HepG2 (cell line): ENCODE data around the gene GP1BA. TPM values are rescaled to one million over a fixed set of nuclear protein-coding genes. Genes with fewer than 3 reads are reported as not detected.

Experiments
- ASH2L ChIP-seq: fragments of 300-600, 200-600 bp; sonication (generic); IDR thresholded peaks from 2 replicates; pipeline ENCODE4 v1.7.0; 2017; ENCODE audit warnings: low read depth, mild to moderate bottlenecking, moderate library complexity, mixed read lengths, low read length; ENCODE audit not compliant: insufficient read length
- ATM ChIP-seq: fragments of 450-650 bp; IDR thresholded peaks from 2 replicates; pipeline ENCODE4 v1.7.1; 2017; ENCODE audit warnings: mild to moderate bottlenecking, borderline replicate concordance
- BHLHE40 ChIP-seq: IDR thresholded peaks from 2 replicates; pipeline ENCODE4 v1.6.1; 2011; ENCODE audit warnings: low read length, improper control_type of control experiment
- EP300 ChIP-seq, 3 experiments: sonication (generic) in 1 of 3; formaldehyde crosslinking in 1 of 3; IDR thresholded peaks; 2 replicates each; pipeline versions ENCODE4 v1.5.1 to v1.6.1; 2011 to 2020; ENCODE audit warnings: low read depth in 2 of 3, low read length in 2 of 3, borderline replicate concordance in 1 of 3, improper control_type of control experiment in 1 of 3, mild to moderate bottlenecking in 1 of 3, missing genetic modification reagents in 1 of 3, moderate library complexity in 1 of 3
- GMEB2 ChIP-seq: IDR thresholded peaks from 2 replicates; pipeline ENCODE4 v1.6.1; 2016; ENCODE audit warnings: missing biosample characterization, missing genetic modification reagents, low read depth
- IRF2 ChIP-seq: IDR thresholded peaks from 2 replicates; pipeline ENCODE4 v1.6.1; 2018; ENCODE audit warnings: missing genetic modification reagents, missing compliant biosample characterization
- NCOA2 ChIP-seq: sonication (generic); formaldehyde crosslinking; IDR thresholded peaks from 2 replicates; pipeline ENCODE4 v1.8.0; 2022; ENCODE audit warnings: inconsistent platforms
- NKX3-1 ChIP-seq: sonication (generic); formaldehyde crosslinking; IDR thresholded peaks from 2 replicates; pipeline ENCODE4 v1.5.0; 2020; ENCODE audit warnings: missing genetic modification reagents
- PRDM10 ChIP-seq: sonication (generic); formaldehyde crosslinking; IDR thresholded peaks from 2 replicates; pipeline ENCODE4 v1.4.0; 2020; ENCODE audit warnings: low read depth, missing genetic modification reagents
- RBAK ChIP-seq: sonication (generic); formaldehyde crosslinking; IDR thresholded peaks from 2 replicates; pipeline ENCODE4 v1.5.1; 2020; ENCODE audit warnings: mild to moderate bottlenecking, missing genetic modification reagents
- RELA ChIP-seq: sonication (generic); formaldehyde crosslinking; IDR thresholded peaks from 2 replicates; pipeline ENCODE4 v1.4.0; 2020; ENCODE audit warnings: missing genetic modification reagents
- RFX3 ChIP-seq: IDR thresholded peaks from 2 replicates; pipeline ENCODE4 v1.6.1; 2016; ENCODE audit warnings: missing biosample characterization, missing genetic modification reagents
- TEAD3 ChIP-seq: optimal IDR thresholded peaks from 2 replicates; pipeline ENCODE3; 2016; ENCODE audit warnings: borderline replicate concordance
- TRIM24 ChIP-seq: sonication (generic); formaldehyde crosslinking; IDR thresholded peaks from 2 replicates; pipeline ENCODE4 v1.8.0; 2022; ENCODE audit warnings: mild to moderate bottlenecking, missing genetic modification reagents
- ZBTB21 ChIP-seq: sonication (generic); formaldehyde crosslinking; IDR thresholded peaks from 2 replicates; pipeline ENCODE4 v1.4.0; 2020; ENCODE audit warnings: missing genetic modification reagents
- ZBTB3 ChIP-seq: sonication (generic); formaldehyde crosslinking; IDR thresholded peaks from 2 replicates; pipeline ENCODE4 v1.4.0; 2020; ENCODE audit warnings: low read depth, mild to moderate bottlenecking, moderate library complexity, missing genetic modification reagents, borderline replicate concordance
- ZKSCAN1 ChIP-seq: fragments of 150-350 bp; IDR thresholded peaks from 2 replicates; pipeline ENCODE4 v1.6.1; 2014; ENCODE audit warnings: low read length
- ZNF30 ChIP-seq: sonication (generic); formaldehyde crosslinking; IDR thresholded peaks from 2 replicates; pipeline ENCODE4 v1.5.0; 2020; ENCODE audit warnings: mild to moderate bottlenecking, missing genetic modification reagents
- ZNF326 ChIP-seq: sonication (generic); formaldehyde crosslinking; IDR thresholded peaks from 2 replicates; pipeline ENCODE4 v1.4.0; 2020; ENCODE audit warnings: missing genetic modification reagents, borderline replicate concordance
- polyA plus RNA-seq, 8 experiments: library from polyadenylated mRNA; depleted of rRNA in 3 of 8; stranded (reverse) in 7 of 8; unstranded in 1 of 8; fragments of >200 nt; fragmentation: Illumina TruSeq in 4 of 8; extraction: Trizol in 4 of 8; gene quantifications; 2 replicates each; pipeline versions ENCODE4 v1.2.1 to v1.2.3, GENCODE V29; 2011 to 2016; ENCODE audit warnings: low read depth in 4 of 8, missing spikeins in 1 of 8, mixed read lengths in 1 of 8; ENCODE audit not compliant: insufficient read depth in 1 of 8
- total RNA-seq, 5 experiments: library from RNA; depleted of rRNA; stranded (reverse); fragments of >200 nt; fragmentation: Illumina TruSeq; extraction: Trizol; gene quantifications; 2 replicates each; pipeline ENCODE4 v1.2.3, GENCODE V29; 2016; ENCODE audit warnings: low read depth in 1 of 5
- TF ChIP-seq, protein P1 (sequence below): sonication (generic); formaldehyde crosslinking; IDR thresholded peaks from 2 replicates; pipeline ENCODE4 v1.4.0; 2020; ENCODE audit warnings: missing genetic modification reagents
- TF ChIP-seq, protein P2 (sequence below): sonication (generic); formaldehyde crosslinking; conservative IDR thresholded peaks from 2 replicates; pipeline ENCODE4 v1.5.0; 2020; ENCODE audit warnings: missing genetic modification reagents

The GP1BA gene
- total and polyA plus RNA-seq, 2 of the 13 experiments (the other 11 are each of a cell fraction or from before 2014, with no cell fraction given), result not detected

DNA sequence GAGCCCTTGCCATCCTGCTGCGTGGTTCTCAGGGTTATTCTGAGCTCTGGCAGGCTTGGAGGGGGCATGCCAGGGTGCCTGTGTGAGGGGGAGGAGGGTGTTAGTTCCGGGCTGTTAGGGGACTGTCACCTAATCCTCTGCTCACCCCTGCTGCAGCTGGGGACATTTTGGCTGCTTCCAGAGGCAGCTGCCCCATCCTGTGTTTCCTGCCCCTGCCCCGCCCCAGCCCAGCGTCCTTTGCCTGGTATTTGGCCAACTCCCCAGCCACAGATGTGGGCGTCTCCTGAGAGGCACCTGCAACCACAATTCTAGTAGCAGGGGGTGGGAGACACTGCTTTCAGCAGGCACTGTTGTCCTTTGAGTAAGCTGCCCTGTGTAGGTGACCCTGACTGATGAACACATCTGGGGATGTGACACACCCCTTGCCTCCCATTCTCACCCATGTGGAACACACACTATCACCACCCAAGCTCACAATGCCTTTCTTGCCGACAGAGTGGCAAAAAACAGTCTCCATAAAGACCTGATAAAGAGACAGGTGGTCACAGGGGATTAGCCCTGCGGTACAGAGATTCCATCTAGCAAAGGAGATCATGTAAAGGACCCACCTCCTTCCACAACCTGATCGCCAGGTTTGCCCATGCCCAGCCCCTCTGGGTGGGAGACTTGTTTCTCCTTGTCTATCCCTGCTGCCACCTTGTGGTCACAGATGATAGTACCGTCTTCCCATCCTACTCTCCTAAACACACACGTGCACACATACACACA lies 28.8 kb upstream of the GP1BA start, which contains the start of gene CHRNE (continued):
- TF ChIP-seq TRIM24 (CRISPR knock-in tag) (no peak), IRF2 (CRISPR knock-in tag) (no peak), BHLHE40 (peak; percentile 81), EP300 (IDR thresholded peaks at IDR 0.05; ENCODE audit: low read depth in 2 of 2, low read length in 2 of 2) (no peak), EP300 (CRISPR knock-in tag; IDR thresholded peaks at IDR 0.05; ENCODE audit: borderline replicate concordance) (no peak), RELA (CRISPR knock-in tag) (no peak), PRDM10 (no peak), NCOA2 (CRISPR knock-in tag) (no peak), ZNF30 (CRISPR knock-in tag) (no peak), GMEB2 (no peak), ATM (no peak), ZBTB3 (CRISPR knock-in tag) (no peak), RFX3 (no peak), NKX3-1 (CRISPR knock-in tag) (no peak), TEAD3 (no peak), RBAK (CRISPR knock-in tag) (no peak), ZBTB21 (no peak), ZKSCAN1 (no peak), ASH2L (no peak), ZNF326 (no peak)
- TF ChIP-seq, protein P1, sequence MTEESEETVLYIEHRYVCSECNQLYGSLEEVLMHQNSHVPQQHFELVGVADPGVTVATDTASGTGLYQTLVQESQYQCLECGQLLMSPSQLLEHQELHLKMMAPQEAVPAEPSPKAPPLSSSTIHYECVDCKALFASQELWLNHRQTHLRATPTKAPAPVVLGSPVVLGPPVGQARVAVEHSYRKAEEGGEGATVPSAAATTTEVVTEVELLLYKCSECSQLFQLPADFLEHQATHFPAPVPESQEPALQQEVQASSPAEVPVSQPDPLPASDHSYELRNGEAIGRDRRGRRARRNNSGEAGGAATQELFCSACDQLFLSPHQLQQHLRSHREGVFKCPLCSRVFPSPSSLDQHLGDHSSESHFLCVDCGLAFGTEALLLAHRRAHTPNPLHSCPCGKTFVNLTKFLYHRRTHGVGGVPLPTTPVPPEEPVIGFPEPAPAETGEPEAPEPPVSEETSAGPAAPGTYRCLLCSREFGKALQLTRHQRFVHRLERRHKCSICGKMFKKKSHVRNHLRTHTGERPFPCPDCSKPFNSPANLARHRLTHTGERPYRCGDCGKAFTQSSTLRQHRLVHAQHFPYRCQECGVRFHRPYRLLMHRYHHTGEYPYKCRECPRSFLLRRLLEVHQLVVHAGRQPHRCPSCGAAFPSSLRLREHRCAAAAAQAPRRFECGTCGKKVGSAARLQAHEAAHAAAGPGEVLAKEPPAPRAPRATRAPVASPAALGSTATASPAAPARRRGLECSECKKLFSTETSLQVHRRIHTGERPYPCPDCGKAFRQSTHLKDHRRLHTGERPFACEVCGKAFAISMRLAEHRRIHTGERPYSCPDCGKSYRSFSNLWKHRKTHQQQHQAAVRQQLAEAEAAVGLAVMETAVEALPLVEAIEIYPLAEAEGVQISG (CRISPR knock-in tag), result no peak
- TF ChIP-seq, protein P2, sequence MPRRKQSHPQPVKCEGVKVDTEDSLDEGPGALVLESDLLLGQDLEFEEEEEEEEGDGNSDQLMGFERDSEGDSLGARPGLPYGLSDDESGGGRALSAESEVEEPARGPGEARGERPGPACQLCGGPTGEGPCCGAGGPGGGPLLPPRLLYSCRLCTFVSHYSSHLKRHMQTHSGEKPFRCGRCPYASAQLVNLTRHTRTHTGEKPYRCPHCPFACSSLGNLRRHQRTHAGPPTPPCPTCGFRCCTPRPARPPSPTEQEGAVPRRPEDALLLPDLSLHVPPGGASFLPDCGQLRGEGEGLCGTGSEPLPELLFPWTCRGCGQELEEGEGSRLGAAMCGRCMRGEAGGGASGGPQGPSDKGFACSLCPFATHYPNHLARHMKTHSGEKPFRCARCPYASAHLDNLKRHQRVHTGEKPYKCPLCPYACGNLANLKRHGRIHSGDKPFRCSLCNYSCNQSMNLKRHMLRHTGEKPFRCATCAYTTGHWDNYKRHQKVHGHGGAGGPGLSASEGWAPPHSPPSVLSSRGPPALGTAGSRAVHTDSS (CRISPR knock-in tag), result no peak
